GM18508 (cell line): ENCODE data around the gene BMP10.

Experiments
- ATAC-seq: cut with Tn5 transposase; IDR thresholded peaks from one replicate; pipeline ENCODE4 v1.9.1; 2021; ENCODE audit warnings: moderate number of reproducible peaks; ENCODE audit not compliant: insufficient read depth, unreplicated experiment

Gene BMP10

GRCh38 chr2:68871159-68871764 lies at the start of gene BMP10:
BMP10 (minus strand) TSS chr2:68871397; CDS start chr2:68871358, 39 bp downstream.
- no peak for ATAC-seq

- ATAC-seq = no peak
Measured at GRCh38 chr2:68920481-68921170, 49.4 kb upstream of the BMP10 start.

- ATAC-seq = no peak
Measured at GRCh38 chr2:68918497-68918896, 47.3 kb upstream of the BMP10 start.

GRCh38 chr2:68917034-68917718 lies 46.0 kb upstream of the BMP10 start:
- ATAC-seq = no peak

- ATAC-seq = no peak
Measured at GRCh38 chr2:68916226-68916625, 45.0 kb upstream of the BMP10 start.

GRCh38 chr2:68915393-68915792 lies 44.2 kb upstream of the BMP10 start:
- ATAC-seq = no peak

- ATAC-seq = no peak
Measured at GRCh38 chr2:68913359-68913758, 42.2 kb upstream of the BMP10 start.

- no peak for ATAC-seq
Measured at GRCh38 chr2:68912732-68913131, 41.5 kb upstream of the BMP10 start.

- no peak for ATAC-seq
Measured at GRCh38 chr2:68912111-68912510, 40.9 kb upstream of the BMP10 start.

- no peak for ATAC-seq
Measured at GRCh38 chr2:68911709-68912108, 40.5 kb upstream of the BMP10 start.

- no peak for ATAC-seq
Measured at GRCh38 chr2:68911246-68911645, 40.0 kb upstream of the BMP10 start.

- no peak for ATAC-seq
Measured at GRCh38 chr2:68909793-68910674, 38.8 kb upstream of the BMP10 start.

GRCh38 chr2:68908392-68908970 lies 37.3 kb upstream of the BMP10 start:
- ATAC-seq = peak; percentile 94

- ATAC-seq = peak; percentile 15
Measured at GRCh38 chr2:68907920-68908253, 36.7 kb upstream of the BMP10 start.

- ATAC-seq = no peak
Measured at GRCh38 chr2:68907232-68907919, 36.2 kb upstream of the BMP10 start.

- no peak for ATAC-seq
Measured at GRCh38 chr2:68906716-68907115, 35.5 kb upstream of the BMP10 start.

GRCh38 chr2:68905116-68905515 lies 33.9 kb upstream of the BMP10 start:
- ATAC-seq = no peak

- ATAC-seq = no peak
Measured at GRCh38 chr2:68901561-68901960, 30.4 kb upstream of the BMP10 start.

GRCh38 chr2:68901199-68901514 lies 30.0 kb upstream of the BMP10 start:
- no peak for ATAC-seq
